ENCODE measurements around the gene CEP44.
"Not testable (repeated sequence)": the region's sequence is repeated elsewhere in the genome, so short reads cannot be mapped to it uniquely, and the experiment has no call there.

DNA sequence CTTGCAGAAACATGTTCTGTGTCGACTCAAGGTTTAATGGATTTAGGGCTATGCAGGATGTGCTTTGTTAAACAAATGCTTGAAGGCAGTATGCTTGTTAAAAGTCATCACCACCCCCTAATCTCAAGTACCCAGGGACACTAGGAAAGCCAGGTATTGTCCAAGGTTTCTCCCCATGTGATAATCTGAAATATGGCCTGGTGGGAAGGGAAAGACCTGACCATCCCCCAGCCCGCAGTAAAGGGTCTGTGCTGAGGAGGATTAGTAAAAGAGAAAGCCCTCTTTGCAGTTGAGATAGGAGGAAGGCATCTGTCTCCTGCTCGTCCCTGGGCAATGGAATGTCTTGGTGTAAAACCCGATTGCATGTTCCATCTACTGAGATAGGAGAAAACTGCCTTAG lies 96.5 kb downstream of the CEP44 start:
- TF ChIP-seq, protein P1, sequence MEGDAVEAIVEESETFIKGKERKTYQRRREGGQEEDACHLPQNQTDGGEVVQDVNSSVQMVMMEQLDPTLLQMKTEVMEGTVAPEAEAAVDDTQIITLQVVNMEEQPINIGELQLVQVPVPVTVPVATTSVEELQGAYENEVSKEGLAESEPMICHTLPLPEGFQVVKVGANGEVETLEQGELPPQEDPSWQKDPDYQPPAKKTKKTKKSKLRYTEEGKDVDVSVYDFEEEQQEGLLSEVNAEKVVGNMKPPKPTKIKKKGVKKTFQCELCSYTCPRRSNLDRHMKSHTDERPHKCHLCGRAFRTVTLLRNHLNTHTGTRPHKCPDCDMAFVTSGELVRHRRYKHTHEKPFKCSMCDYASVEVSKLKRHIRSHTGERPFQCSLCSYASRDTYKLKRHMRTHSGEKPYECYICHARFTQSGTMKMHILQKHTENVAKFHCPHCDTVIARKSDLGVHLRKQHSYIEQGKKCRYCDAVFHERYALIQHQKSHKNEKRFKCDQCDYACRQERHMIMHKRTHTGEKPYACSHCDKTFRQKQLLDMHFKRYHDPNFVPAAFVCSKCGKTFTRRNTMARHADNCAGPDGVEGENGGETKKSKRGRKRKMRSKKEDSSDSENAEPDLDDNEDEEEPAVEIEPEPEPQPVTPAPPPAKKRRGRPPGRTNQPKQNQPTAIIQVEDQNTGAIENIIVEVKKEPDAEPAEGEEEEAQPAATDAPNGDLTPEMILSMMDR (optimal IDR thresholded peaks at IDR 0.05 in 1 of 3, IDR thresholded peaks at IDR 0.05 in 1 of 3, conservative IDR thresholded peaks at IDR 0.05 in 1 of 3; ENCODE audit: extremely low read depth in 1 of 3, insufficient read depth in 2 of 3, low read length in 3 of 3) = not testable (repeated sequence)
- TF ChIP-seq EZH2 (IDR thresholded peaks at IDR 0.05; ENCODE audit: low read length) = not testable (repeated sequence)
